ENCODE data around the gene HOXA13.

Gene HOXA13

GRCh38 chr7:27187475-27188385 is 12.2 kb downstream of the HOXA13 start:
- TF ChIP-seq POLR2A (IDR thresholded peaks at IDR 0.05; ENCODE audit: low read depth, low read length) (no peak), POLR2AphosphoS5 (IDR thresholded peaks at IDR 0.05; ENCODE audit: low read depth, low read length) (no peak), TAF1 (IDR thresholded peaks at IDR 0.05; ENCODE audit: borderline replicate concordance, low read depth, low read length) (no peak)
- DNase-seq (ENCODE audit: insufficient read length) = no peak
- no peak for FAIRE-seq

DNA sequence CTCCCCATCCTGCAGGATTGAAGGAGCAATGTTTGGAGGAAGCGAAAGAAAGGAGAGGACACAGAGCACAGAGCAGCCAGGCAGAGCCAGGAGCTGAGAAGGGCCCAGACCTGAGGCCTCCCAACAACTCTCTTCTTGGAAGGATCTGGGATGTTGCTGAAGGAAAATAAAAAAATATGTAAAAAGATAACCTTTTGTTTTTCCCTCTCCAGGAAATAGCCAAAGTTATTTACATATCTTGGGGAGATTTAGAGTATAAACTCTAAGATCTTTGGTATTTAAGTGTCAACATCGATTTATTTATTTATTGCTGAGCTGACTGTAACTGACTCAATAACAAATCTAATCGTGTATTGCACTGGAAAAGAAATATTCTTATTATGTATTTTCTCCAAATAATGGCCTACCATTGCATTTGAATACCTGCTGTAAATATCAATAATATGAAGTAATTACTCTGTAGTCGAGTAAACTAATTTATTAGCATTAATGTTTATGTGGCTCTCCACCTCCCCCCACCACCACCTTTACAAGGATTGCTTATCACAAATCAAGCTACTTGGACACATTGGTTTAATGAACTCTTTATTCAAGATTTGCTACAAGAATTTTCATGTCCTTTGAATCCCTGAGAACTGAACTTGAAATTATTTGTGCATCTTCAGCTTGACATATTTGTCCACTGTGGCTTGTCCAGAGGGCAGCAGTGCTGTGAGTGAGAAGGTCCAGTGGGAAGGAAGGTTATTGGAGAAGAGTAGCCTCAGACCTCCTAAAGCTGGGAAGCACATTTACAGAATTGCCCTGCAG is 13.0 kb downstream of the HOXA13 start:
- DNase-seq (ENCODE audit: insufficient read length) (no peak), FAIRE-seq (no peak)
- TF ChIP-seq TAF1 (IDR thresholded peaks at IDR 0.05; ENCODE audit: borderline replicate concordance, low read depth, low read length) (no peak), POLR2AphosphoS5 (IDR thresholded peaks at IDR 0.05; ENCODE audit: low read depth, low read length) (no peak), POLR2A (IDR thresholded peaks at IDR 0.05; ENCODE audit: low read depth, low read length) (no peak)

- no peak for DNase-seq (ENCODE audit: insufficient read length)
- no peak for TF ChIP-seq POLR2A (IDR thresholded peaks at IDR 0.05; ENCODE audit: low read depth, low read length)
- TF ChIP-seq TAF1 (IDR thresholded peaks at IDR 0.05; ENCODE audit: borderline replicate concordance, low read depth, low read length) = no peak
- no peak for TF ChIP-seq POLR2AphosphoS5 (IDR thresholded peaks at IDR 0.05; ENCODE audit: low read depth, low read length)
- FAIRE-seq = no peak
These were observed 13.8 kb downstream of the HOXA13 start for GRCh38 chr7:27185854-27186667.

- DNase-seq (ENCODE audit: insufficient read length) = no peak
- TF ChIP-seq TAF1 (IDR thresholded peaks at IDR 0.05; ENCODE audit: borderline replicate concordance, low read depth, low read length) (no peak), POLR2AphosphoS5 (IDR thresholded peaks at IDR 0.05; ENCODE audit: low read depth, low read length) (no peak)
These were observed 14.7 kb downstream of the HOXA13 start, which contains the start of gene HOXA11 for GRCh38 chr7:27185013-27185853. Gene HOXA11 (minus strand): TSS chr7:27185232. CDS start chr7:27185144, 88 bp downstream.

GRCh38 chr7:27184337-27185012 is 15.4 kb downstream of the HOXA13 start:
- DNase-seq (ENCODE audit: insufficient read length) (no peak), FAIRE-seq (no peak)
- TF ChIP-seq POLR2A (IDR thresholded peaks at IDR 0.05; ENCODE audit: low read depth, low read length) (no peak), TAF1 (IDR thresholded peaks at IDR 0.05; ENCODE audit: borderline replicate concordance, low read depth, low read length) (no peak), POLR2AphosphoS5 (IDR thresholded peaks at IDR 0.05; ENCODE audit: low read depth, low read length) (no peak)

More at GRCh38 chr7:27185013-27185853, 14.7 kb downstream of the HOXA13 start, which contains the start of gene HOXA11:
- FAIRE-seq = no peak

DNA sequence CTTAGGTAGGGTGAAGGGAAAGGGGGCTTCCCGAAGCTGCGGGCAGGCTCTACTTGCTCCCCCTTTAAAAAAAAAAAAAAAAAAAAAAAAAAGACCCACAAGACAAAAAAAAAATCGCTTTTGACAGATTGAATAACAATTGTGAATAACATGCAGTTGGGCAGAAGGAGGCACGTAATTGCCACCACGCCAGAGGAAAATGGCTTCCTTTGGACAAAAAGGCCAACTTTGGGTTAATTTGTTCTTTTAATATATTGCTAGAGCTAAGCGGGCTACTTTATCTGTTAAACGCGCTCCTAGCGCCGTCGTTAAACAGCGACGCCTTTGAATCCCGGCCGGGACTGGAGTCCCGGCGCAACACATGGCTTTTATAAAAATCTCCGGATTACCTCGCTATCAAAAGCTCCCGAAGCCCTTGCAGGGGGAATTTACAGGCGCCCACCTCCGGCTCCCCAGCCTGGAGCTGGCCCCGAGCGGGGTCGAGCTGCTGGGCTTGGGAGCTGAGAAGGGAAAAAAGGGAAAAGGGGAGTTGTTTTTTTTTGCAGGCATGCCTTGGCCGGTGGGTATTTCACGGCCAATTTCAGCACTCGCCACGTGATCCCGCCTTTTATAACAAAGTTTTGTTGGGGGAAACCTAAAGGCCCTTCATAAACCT is 16.1 kb downstream of the HOXA13 start:
- no peak for FAIRE-seq

GRCh38 chr7:27182861-27183681 is 16.8 kb downstream of the HOXA13 start:
- no peak for TF ChIP-seq TAF1 (IDR thresholded peaks at IDR 0.05; ENCODE audit: borderline replicate concordance, low read depth, low read length)
- no peak for TF ChIP-seq POLR2A (IDR thresholded peaks at IDR 0.05; ENCODE audit: low read depth, low read length)
- DNase-seq (ENCODE audit: insufficient read length) (no peak), FAIRE-seq (no peak)

More for the DNA sequence above, 16.1 kb downstream of the HOXA13 start:
- no peak for DNase-seq (ENCODE audit: insufficient read length)
- TF ChIP-seq POLR2AphosphoS5 (IDR thresholded peaks at IDR 0.05; ENCODE audit: low read depth, low read length) = no peak
- TF ChIP-seq TAF1 (IDR thresholded peaks at IDR 0.05; ENCODE audit: borderline replicate concordance, low read depth, low read length) = no peak
- TF ChIP-seq POLR2A (IDR thresholded peaks at IDR 0.05; ENCODE audit: low read depth, low read length) = no peak

GRCh38 chr7:27182285-27182841 is 17.5 kb downstream of the HOXA13 start:
- no peak for FAIRE-seq
- TF ChIP-seq POLR2A (IDR thresholded peaks at IDR 0.05; ENCODE audit: low read depth, low read length) (no peak), TAF1 (IDR thresholded peaks at IDR 0.05; ENCODE audit: borderline replicate concordance, low read depth, low read length) (no peak), POLR2AphosphoS5 (IDR thresholded peaks at IDR 0.05; ENCODE audit: low read depth, low read length) (no peak)
- no peak for DNase-seq (ENCODE audit: insufficient read length)
